ACC112 (cell line): ENCODE measurements around the gene DRD1.

Experiments
- H2AFZ ChIP-seq: fragments of 200-600 bp; sonication (generic); one replicate; pipeline ENCODE4 v1.6.0; 2017; ENCODE audit warnings: antibody characterized with exemption, low read length; ENCODE audit not compliant: unreplicated experiment
- H3K27ac ChIP-seq: fragments of 200-600 bp; sonication (generic); 2 replicates; pipeline ENCODE4 v1.5.1; 2014; ENCODE audit warnings: low read depth, mild to moderate bottlenecking, antibody characterized with exemption, low read length, moderate library complexity
- H3K27me3 ChIP-seq: fragments of 200-600 bp; sonication (generic); 2 replicates; pipeline ENCODE4 v1.6.1; 2014; ENCODE audit warnings: mild to moderate bottlenecking, antibody characterized with exemption, low read length, moderate library complexity, mixed read lengths; ENCODE audit not compliant: insufficient read depth
- H3K36me3 ChIP-seq: fragments of 200-600 bp; sonication (generic); 2 replicates; pipeline ENCODE4 v1.6.1; 2016; ENCODE audit warnings: mild to moderate bottlenecking, antibody characterized with exemption, low read length, moderate library complexity, mixed read lengths; ENCODE audit not compliant: insufficient read depth
- H3K4me1 ChIP-seq: fragments of 200-600 bp; sonication (generic); one replicate; pipeline ENCODE4 v1.6.1; 2016; ENCODE audit warnings: low read length, mixed read lengths; ENCODE audit not compliant: insufficient read depth, unreplicated experiment, control insufficient read depth
- H3K4me3 ChIP-seq: fragments of 200-600 bp; sonication (generic); 2 replicates; pipeline ENCODE4 v1.5.1; 2014; ENCODE audit warnings: mild to moderate bottlenecking, low read depth, low read length
- H3K79me2 ChIP-seq: fragments of 200-600 bp; sonication (generic); one replicate; pipeline ENCODE4 v1.6.0; 2016; ENCODE audit warnings: low read length; ENCODE audit not compliant: control insufficient read depth, unreplicated experiment, insufficient read depth

Gene DRD1

DNA sequence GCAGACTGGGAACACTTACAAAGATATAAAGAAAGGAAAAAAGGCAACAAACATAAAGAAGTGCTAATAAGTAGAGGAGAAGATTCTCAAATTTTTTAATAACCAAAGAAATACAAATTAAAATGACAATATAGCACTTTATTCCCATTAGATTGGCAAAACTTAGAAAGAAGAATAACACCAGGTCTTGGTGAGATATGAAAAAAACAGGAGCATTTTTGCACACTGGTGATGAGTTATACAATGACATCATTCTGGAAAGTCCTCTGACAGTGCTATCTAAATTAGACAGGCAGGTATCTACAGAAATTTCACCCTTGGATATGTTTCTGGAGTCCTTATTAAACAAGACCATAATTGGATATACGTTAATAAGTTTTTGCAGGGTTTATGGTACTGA, 24.9 kb upstream of the DRD1 start:
- Histone ChIP-seq H2AFZ (no peak overlapping the region), H3K27me3 (peaks cover 71% of the 10 kb centered on the region), H3K4me1 (no peaks in the 10 kb centered on the region), H3K27ac (no peak overlapping the region), H3K79me2 (no peaks in the 10 kb centered on the region), H3K4me3 (no peak overlapping the region), H3K36me3 (no peaks in the 10 kb centered on the region)

DNA sequence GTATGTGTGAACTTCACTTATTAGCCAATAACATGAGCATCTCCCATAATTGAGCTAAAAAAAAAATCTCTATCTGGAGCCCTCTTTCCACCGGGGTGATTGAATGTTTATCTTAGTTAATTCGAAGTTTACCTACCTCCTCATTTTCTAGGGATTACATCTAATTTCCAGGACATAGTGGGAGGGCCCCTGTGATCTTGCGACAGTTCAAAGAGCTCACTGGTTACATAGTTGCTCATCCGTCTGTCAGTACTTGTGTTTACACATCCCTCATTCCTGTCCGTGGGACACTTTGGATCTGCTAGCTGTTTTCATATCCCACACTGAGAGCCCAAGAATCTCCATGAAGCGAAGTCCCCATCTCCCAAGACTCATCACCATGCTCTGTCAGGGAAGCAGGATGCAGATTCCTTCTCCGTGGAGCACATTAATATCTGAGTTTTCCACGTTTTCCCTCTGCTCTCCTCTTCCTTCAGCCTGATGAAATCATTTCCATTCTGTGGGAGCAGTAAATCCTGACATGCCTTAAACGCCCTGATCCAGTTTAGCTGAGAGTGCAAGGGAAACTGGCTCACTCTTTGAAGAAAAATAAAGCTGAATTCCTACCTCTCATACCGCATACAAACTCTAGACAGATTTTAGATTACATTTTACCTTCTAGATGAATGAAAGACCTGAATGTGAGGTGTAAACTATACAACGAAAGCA, 24.2 kb upstream of the DRD1 start:
- H3K79me2 ChIP-seq, result no peaks in the 10 kb centered on the region
- H3K27me3 ChIP-seq, result peaks cover 72% of the 10 kb centered on the region
- H3K4me1 ChIP-seq, result no peaks in the 10 kb centered on the region
- no peak overlapping the region for H2AFZ ChIP-seq
- no peak overlapping the region for H3K27ac ChIP-seq
- no peak overlapping the region for H3K4me3 ChIP-seq
- no peaks in the 10 kb centered on the region for H3K36me3 ChIP-seq

DNA sequence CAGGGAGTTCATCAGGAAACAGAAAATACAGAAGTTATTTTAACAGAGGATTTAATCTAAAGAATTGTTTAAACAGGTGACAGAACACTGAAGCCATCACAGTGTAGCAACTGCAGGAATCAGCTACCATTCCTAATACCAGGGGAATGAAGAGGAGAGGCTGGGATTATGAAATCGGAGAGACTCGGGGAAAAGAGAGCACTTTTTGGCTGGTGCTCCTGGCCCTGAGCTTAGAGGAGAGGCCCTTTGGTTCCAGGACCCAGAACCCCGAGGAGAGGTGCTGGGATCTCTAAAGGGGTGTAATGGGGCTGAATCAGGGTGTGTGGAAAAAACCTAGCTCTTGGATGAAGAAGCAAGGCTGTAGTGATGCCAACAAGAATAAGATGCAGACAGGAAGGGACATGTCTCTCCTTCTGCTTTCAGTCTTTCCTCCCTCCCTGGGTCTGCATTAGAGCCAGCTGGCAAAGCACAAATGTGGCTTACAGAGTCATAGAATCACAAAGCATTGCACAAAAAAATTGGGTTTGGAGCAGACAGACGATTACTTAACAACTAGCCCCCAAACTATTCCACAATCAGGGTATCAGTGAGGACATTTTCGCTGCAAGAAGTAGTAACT, 22.8 kb upstream of the DRD1 start:
- H2AFZ ChIP-seq, result no peak overlapping the region
- H3K36me3 ChIP-seq, result no peaks in the 10 kb centered on the region
- no peaks in the 10 kb centered on the region for H3K4me1 ChIP-seq
- H3K27ac ChIP-seq, result no peak overlapping the region
- no peaks in the 10 kb centered on the region for H3K79me2 ChIP-seq
- peaks cover 65% of the 10 kb centered on the region for H3K27me3 ChIP-seq
- H3K4me3 ChIP-seq, result no peak overlapping the region

- H3K36me3 ChIP-seq, result no peaks in the 10 kb centered on the region
- no peak overlapping the region for H2AFZ ChIP-seq
- H3K27me3 ChIP-seq, result peaks cover 52% of the 10 kb centered on the region
- H3K27ac ChIP-seq, result no peak overlapping the region
- no peaks in the 10 kb centered on the region for H3K79me2 ChIP-seq
- no peak overlapping the region for H3K4me3 ChIP-seq
- no peaks in the 10 kb centered on the region for H3K4me1 ChIP-seq
These were observed 21.3 kb upstream of the DRD1 start for GRCh38 chr5:175465282-175465681.

DNA sequence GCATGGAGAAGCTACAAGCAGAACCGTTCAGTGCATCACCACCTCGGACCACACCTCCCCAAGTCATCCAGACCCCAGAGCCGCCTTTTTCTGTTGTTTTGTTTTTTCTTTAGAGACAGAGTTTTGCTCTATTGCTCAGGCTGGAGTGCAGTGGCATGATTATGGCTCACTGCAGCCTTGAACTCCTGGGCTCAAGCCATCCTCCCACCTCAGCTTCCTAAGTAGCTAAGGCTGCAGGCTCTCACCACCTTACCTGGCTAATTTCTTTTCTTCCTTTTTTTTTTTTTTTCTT, 20.9 kb upstream of the DRD1 start:
- Histone ChIP-seq H3K4me3 (no peak overlapping the region), H3K4me1 (no peaks in the 10 kb centered on the region), H3K79me2 (no peaks in the 10 kb centered on the region), H3K27me3 (peaks cover 50% of the 10 kb centered on the region), H3K27ac (no peak overlapping the region), H2AFZ (no peak overlapping the region), H3K36me3 (no peaks in the 10 kb centered on the region)

DNA sequence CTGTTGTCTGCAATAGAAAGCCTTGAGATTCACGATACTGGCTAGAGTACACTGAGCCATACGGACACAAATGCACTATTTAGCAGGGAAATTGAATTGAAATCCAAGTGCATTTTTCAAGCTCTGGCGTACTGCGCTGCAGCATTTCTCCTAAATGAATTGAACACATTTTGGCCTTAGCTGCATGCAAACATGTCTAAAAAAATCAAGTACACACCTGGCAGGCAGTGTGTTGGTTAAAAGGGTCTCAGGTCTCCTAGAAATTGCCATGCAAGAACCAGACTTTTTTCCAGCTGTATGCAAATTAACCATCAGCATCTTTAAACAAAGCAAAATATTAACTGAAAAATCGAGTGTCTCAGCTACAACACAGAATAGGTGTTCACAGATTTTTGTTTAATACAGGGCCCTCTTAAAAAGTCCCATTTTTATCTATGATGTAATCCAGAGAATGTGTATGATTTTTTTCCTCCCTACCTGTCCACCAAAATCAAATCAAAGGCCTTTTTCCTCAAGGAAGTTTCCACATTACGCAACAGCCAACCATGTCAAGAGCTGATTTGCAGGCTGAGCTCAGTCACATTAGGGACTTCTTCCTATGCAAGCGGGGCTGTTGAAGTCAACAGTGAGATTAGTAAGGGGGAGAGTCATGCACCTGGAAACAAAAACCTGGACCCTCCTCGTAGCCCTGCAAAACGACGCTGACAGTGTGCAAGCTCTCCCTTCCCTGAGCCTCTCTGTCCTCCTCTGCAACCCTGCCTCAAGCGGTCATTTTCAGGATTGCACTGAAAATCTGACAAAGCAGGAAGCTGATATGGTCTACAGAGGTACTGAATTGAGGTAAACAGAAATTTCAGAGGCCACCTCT, 20.3 kb upstream of the DRD1 start:
- H3K36me3 ChIP-seq, result no peaks in the 10 kb centered on the region
- peaks cover 44% of the 10 kb centered on the region for H3K27me3 ChIP-seq
- no peak overlapping the region for H3K4me3 ChIP-seq
- H3K4me1 ChIP-seq, result no peaks in the 10 kb centered on the region
- no peaks in the 10 kb centered on the region for H3K79me2 ChIP-seq
- no peak overlapping the region for H2AFZ ChIP-seq
- H3K27ac ChIP-seq, result no peak overlapping the region

DNA sequence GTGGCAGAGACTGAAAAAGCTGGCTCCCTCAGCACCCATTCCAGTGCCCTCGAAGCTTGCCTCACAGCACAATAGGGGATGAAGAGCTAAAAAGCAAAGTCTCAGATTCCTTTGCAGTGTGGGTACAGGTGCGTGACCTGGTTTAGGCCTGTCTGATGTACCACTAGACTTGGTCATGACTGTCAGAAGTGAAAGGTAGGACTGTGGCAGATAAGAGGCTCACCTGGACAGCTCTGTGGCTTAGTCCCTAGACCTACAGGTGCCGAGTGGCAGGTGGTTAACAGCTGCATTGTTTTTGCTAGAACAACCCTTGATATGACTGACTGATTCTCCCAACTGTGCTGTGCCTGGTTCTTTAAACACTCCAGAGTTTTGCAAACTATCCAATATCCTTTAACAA, 19.7 kb upstream of the DRD1 start:
- H3K79me2 ChIP-seq, result no peaks in the 10 kb centered on the region
- no peaks in the 10 kb centered on the region for H3K4me1 ChIP-seq

GRCh38 chr5:175461370-175461769, 17.4 kb upstream of the DRD1 start:
- Histone ChIP-seq H3K4me1 (no peaks in the 10 kb centered on the region), H3K36me3 (no peaks in the 10 kb centered on the region), H3K4me3 (no peak overlapping the region), H3K27me3 (peaks cover 42% of the 10 kb centered on the region), H3K27ac (no peak overlapping the region), H3K79me2 (no peaks in the 10 kb centered on the region), H2AFZ (no peak overlapping the region)

More for the DNA sequence above, 19.7 kb upstream of the DRD1 start:
- Histone ChIP-seq H2AFZ (no peak overlapping the region), H3K27ac (no peak overlapping the region), H3K4me3 (no peak overlapping the region), H3K36me3 (no peaks in the 10 kb centered on the region), H3K27me3 (peaks cover 44% of the 10 kb centered on the region)

GRCh38 chr5:175460552-175460951, 16.6 kb upstream of the DRD1 start:
- Histone ChIP-seq H3K79me2 (no peaks in the 10 kb centered on the region), H3K4me3 (no peak overlapping the region), H3K36me3 (no peaks in the 10 kb centered on the region), H3K4me1 (no peaks in the 10 kb centered on the region), H2AFZ (no peak overlapping the region), H3K27me3 (peaks cover 39% of the 10 kb centered on the region), H3K27ac (no peak overlapping the region)

DNA sequence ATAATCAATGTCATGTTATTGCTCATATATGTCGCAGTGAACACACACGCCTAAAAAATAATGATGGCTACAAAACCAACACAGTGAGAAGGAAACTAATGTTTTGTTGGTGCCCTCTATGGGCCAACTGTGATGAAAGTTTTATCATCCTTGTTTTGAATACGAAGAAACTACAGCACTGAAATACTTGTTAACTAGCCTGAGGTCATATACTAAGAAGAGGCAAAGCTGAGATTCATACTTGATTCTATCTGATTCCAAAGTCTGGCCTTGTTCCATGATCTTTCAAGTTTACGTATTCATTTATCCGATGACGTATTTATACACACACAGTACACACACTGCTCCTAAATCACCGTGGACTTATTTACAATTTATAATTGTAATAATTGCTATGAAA, 16.1 kb upstream of the DRD1 start:
- no peak overlapping the region for H3K27ac ChIP-seq
- H2AFZ ChIP-seq, result no peak overlapping the region
- H3K4me1 ChIP-seq, result no peaks in the 10 kb centered on the region
- no peaks in the 10 kb centered on the region for H3K79me2 ChIP-seq
- H3K36me3 ChIP-seq, result no peaks in the 10 kb centered on the region
- peaks cover 42% of the 10 kb centered on the region for H3K27me3 ChIP-seq
- H3K4me3 ChIP-seq, result no peak overlapping the region

GRCh38 chr5:175457466-175457865, 13.5 kb upstream of the DRD1 start:
- Histone ChIP-seq H2AFZ (no peak overlapping the region), H3K36me3 (no peaks in the 10 kb centered on the region), H3K4me3 (no peak overlapping the region), H3K4me1 (no peaks in the 10 kb centered on the region), H3K27me3 (peaks cover 58% of the 10 kb centered on the region), H3K27ac (no peak overlapping the region), H3K79me2 (no peaks in the 10 kb centered on the region)
